Colonic mucosa (tissue), 4 donors: ENCODE measurements around the gene MID2. TPM values are rescaled to one million over a fixed set of nuclear protein-coding genes. Genes with fewer than 3 reads are reported as not detected.

ENCODE experiments used
- DNase-seq: peaks from one replicate; pipeline ENCODE4 v3.0.0-alpha.2; 2020
- H3K27ac ChIP-seq: fragments of 200-600 bp; one replicate; pipeline ENCODE4 v1.8.0; 2021
- H3K27me3 ChIP-seq: fragments of 200-600 bp; one replicate; pipeline ENCODE4 v1.8.0; 2021
- H3K36me3 ChIP-seq: fragments of 200-600 bp; one replicate; pipeline ENCODE4 v1.8.0; 2021
- H3K4me1 ChIP-seq: fragments of 200-600 bp; one replicate; pipeline ENCODE4 v1.8.0; 2021; ENCODE audit warnings: mild to moderate bottlenecking
- H3K4me3 ChIP-seq: fragments of 200-600 bp; one replicate; pipeline ENCODE4 v1.8.0; 2021
- H3K9ac ChIP-seq, 2 donors: one replicate each; pipeline ENCODE4 v1.7.0; 2013; ENCODE audit warnings: control low read depth in 2 of 2, low read depth in 2 of 2, low read length in 2 of 2
- H3K9me3 ChIP-seq: fragments of 200-600 bp; one replicate; pipeline ENCODE4 v1.8.0; 2021
- CTCF ChIP-seq: fragments of 200-600 bp; IDR thresholded peaks from one replicate; pipeline ENCODE4 v1.8.0; 2022; ENCODE audit warnings: antibody characterized with exemption, mild to moderate bottlenecking
- intact Hi-C: fragments of 100-400 bp; cut with DNase I; formaldehyde crosslinking; loops from one replicate; pipeline ENCODE4 v1.14.1; 2022
- total RNA-seq, 2 donors: library from RNA; stranded (reverse); fragmentation: NEBNext Ultra II Directional in 1 of 2; extraction: Animal tissue kit (Norgen Biotek cat#: 25700) in 1 of 2; gene quantifications; one replicate each; pipeline ENCODE4 v1.2.1, GENCODE V29; 2021
- donor health status: healthy.
- donor health status: DM: no; HTN: no; CAD: no.
- donor health status: DM: no; HTN: no; CAD: no.

MID2 gene
- total RNA-seq, result 1 to 10 TPM; 5.4 to 6.3 TPM

- H3K27ac ChIP-seq, result peak within 1 kb of the TSS; percentile 69
- no peak for TF ChIP-seq CTCF
- H3K4me3 ChIP-seq, result peak within 1 kb of the TSS; percentile 47
- intact Hi-C loops, result no loop called here
- H3K9ac ChIP-seq, result peak within 1 kb of the TSS; percentile 43 to 73
- H3K9me3 ChIP-seq, result no peaks in the 10 kb centered on the region
- no peaks in the 10 kb centered on the region for H3K36me3 ChIP-seq
- DNase-seq, result peak; percentile 71
- no peaks in the 10 kb centered on the region for H3K4me1 ChIP-seq
- no peaks in the 10 kb centered on the region for H3K27me3 ChIP-seq
Measured at GRCh38 chrX:107825698-107826237, at the start of gene MID2. TSS of gene MID2 (plus strand) at chrX:107825866. CDS start at chrX:107826427, 561 bp downstream.

- Histone ChIP-seq H3K9ac (peak overlapping the region; percentile 40 to 70), H3K27me3 (peaks cover 4% of the 10 kb centered on the region)
- intact Hi-C loops, result loop anchor here (5.0 kb wide), 2 partner anchors 60 to 110 kb away; no protein-coding TSS in a partner anchor
Measured at GRCh38 chrX:107776649-107777535, 48.8 kb upstream of the MID2 start.

GRCh38 chrX:107777536-107777832, 48.2 kb upstream of the MID2 start, which contains the start of gene NCBP2L:
TSS of gene NCBP2L (plus strand) at chrX:107777733. CDS start at chrX:107794221, 16,488 bp downstream.
- H3K27ac ChIP-seq, result no peak within 1 kb of the TSS
- peak within 1 kb of the TSS in 1 of 2 donors; percentile 40 for H3K9ac ChIP-seq
- H3K4me3 ChIP-seq, result no peak within 1 kb of the TSS
- no peaks in the 10 kb centered on the region for H3K4me1 ChIP-seq
- intact Hi-C loops, result loop anchor here (5.0 kb wide), 2 partner anchors 60 to 110 kb away; no protein-coding TSS in a partner anchor
- H3K36me3 ChIP-seq, result no peaks in the 10 kb centered on the region
- H3K27me3 ChIP-seq, result peaks cover 4% of the 10 kb centered on the region
- TF ChIP-seq CTCF, result no peak
- H3K9me3 ChIP-seq, result no peaks in the 10 kb centered on the region
- DNase-seq, result no peak

More at GRCh38 chrX:107776649-107777535, 48.8 kb upstream of the MID2 start:
- Histone ChIP-seq H3K36me3 (no peaks in the 10 kb centered on the region), H3K4me1 (no peaks in the 10 kb centered on the region), H3K27ac (no peak overlapping the region), H3K9me3 (no peaks in the 10 kb centered on the region), H3K4me3 (peak overlapping the region; percentile 41)
- peak; percentile 78 for DNase-seq
- peak; percentile 77 for TF ChIP-seq CTCF

GRCh38 chrX:107780525-107780924, 45.1 kb upstream of the MID2 start:
- intact Hi-C loops, result no loop called here
- no peak for DNase-seq
- Histone ChIP-seq H3K9ac (no peak overlapping the region), H3K36me3 (no peaks in the 10 kb centered on the region), H3K27ac (no peak overlapping the region), H3K4me1 (no peaks in the 10 kb centered on the region), H3K27me3 (peaks cover under 1% of the 10 kb centered on the region), H3K4me3 (no peak overlapping the region), H3K9me3 (no peaks in the 10 kb centered on the region)
- TF ChIP-seq CTCF, result no peak

- Histone ChIP-seq H3K27ac (no peak overlapping the region), H3K36me3 (no peaks in the 10 kb centered on the region), H3K4me3 (no peak overlapping the region), H3K4me1 (no peaks in the 10 kb centered on the region), H3K27me3 (no peaks in the 10 kb centered on the region), H3K9me3 (no peaks in the 10 kb centered on the region), H3K9ac (no peak overlapping the region)
- no peak for DNase-seq
- no peak for TF ChIP-seq CTCF
- intact Hi-C loops, result no loop called here
Measured at GRCh38 chrX:107787827-107788226, 37.8 kb upstream of the MID2 start.
